ENCODE results near the gene TIGD3.
"Not testable (repeated sequence)": the region's sequence is repeated elsewhere in the genome, so short reads cannot be mapped to it uniquely, and the experiment has no call there.

TIGD3 gene

GRCh38 chr11:65330544-65330943, 24.0 kb upstream of the TIGD3 start:
- Histone ChIP-seq H3K27me3 (ENCODE audit: control insufficient read depth, insufficient read depth, low read length) (no peaks in the 10 kb centered on the region), H3K9ac (ENCODE audit: low read depth, low read length) (no peak overlapping the region), H3K4me3 (ENCODE audit: low read length) (no peak overlapping the region), H3K9me3 (replicated peaks; ENCODE audit: low read length) (no peaks in the 10 kb centered on the region), H3K36me3 (ENCODE audit: insufficient read depth, low read length) (no peaks in the 10 kb centered on the region), H3K4me1 (ENCODE audit: control insufficient read depth, insufficient read depth, low read length) (peaks cover 13% of the 10 kb centered on the region), H3K4me2 (ENCODE audit: low read length) (no peak overlapping the region)

GRCh38 chr11:65332591-65332990, 22.0 kb upstream of the TIGD3 start:
- H3K36me3 ChIP-seq (ENCODE audit: insufficient read depth, low read length); H3K4me2 ChIP-seq (ENCODE audit: low read length); H3K9ac ChIP-seq (ENCODE audit: low read depth, low read length); H3K9me3 ChIP-seq (replicated peaks; ENCODE audit: low read length); H3K4me3 ChIP-seq (ENCODE audit: low read length); H3K27me3 ChIP-seq (ENCODE audit: control insufficient read depth, insufficient read depth, low read length): not testable (repeated sequence)
- peaks cover 14% of the 10 kb centered on the region for H3K4me1 ChIP-seq (ENCODE audit: control insufficient read depth, insufficient read depth, low read length)

GRCh38 chr11:65334696-65335295, 19.8 kb upstream of the TIGD3 start:
- peak overlapping the region; percentile 99 for H3K4me3 ChIP-seq (ENCODE audit: low read length)
- no peaks in the 10 kb centered on the region for H3K27me3 ChIP-seq (ENCODE audit: control insufficient read depth, insufficient read depth, low read length)
- H3K4me2 ChIP-seq (ENCODE audit: low read length): peak overlapping the region; percentile 95
- H3K9ac ChIP-seq (ENCODE audit: low read depth, low read length): peak overlapping the region; percentile 98
- H3K36me3 ChIP-seq (ENCODE audit: insufficient read depth, low read length): peaks cover 12% of the 10 kb centered on the region
- H3K9me3 ChIP-seq (replicated peaks; ENCODE audit: low read length): no peaks in the 10 kb centered on the region
- H3K4me1 ChIP-seq (ENCODE audit: control insufficient read depth, insufficient read depth, low read length): peaks cover 9% of the 10 kb centered on the region

- H3K9me3 ChIP-seq (replicated peaks; ENCODE audit: low read length): no peaks in the 10 kb centered on the region
- H3K27me3 ChIP-seq (ENCODE audit: control insufficient read depth, insufficient read depth, low read length): no peaks in the 10 kb centered on the region
- H3K36me3 ChIP-seq (ENCODE audit: insufficient read depth, low read length): peaks cover 47% of the 10 kb centered on the region
- no peak overlapping the region for H3K9ac ChIP-seq (ENCODE audit: low read depth, low read length)
- peaks cover 6% of the 10 kb centered on the region for H3K4me1 ChIP-seq (ENCODE audit: control insufficient read depth, insufficient read depth, low read length)
- H3K4me3 ChIP-seq (ENCODE audit: low read length): no peak overlapping the region
- H3K4me2 ChIP-seq (ENCODE audit: low read length): no peak overlapping the region
These were observed 15.9 kb upstream of the TIGD3 start for GRCh38 chr11:65338676-65339075.

GRCh38 chr11:65340226-65340625, 14.3 kb upstream of the TIGD3 start:
- Histone ChIP-seq H3K9ac (ENCODE audit: low read depth, low read length) (no peak overlapping the region), H3K36me3 (ENCODE audit: insufficient read depth, low read length) (peaks cover 63% of the 10 kb centered on the region), H3K9me3 (replicated peaks; ENCODE audit: low read length) (no peaks in the 10 kb centered on the region), H3K4me1 (ENCODE audit: control insufficient read depth, insufficient read depth, low read length) (peaks cover 4% of the 10 kb centered on the region), H3K4me2 (ENCODE audit: low read length) (no peak overlapping the region), H3K4me3 (ENCODE audit: low read length) (no peak overlapping the region), H3K27me3 (ENCODE audit: control insufficient read depth, insufficient read depth, low read length) (no peaks in the 10 kb centered on the region)

GRCh38 chr11:65341856-65342255, 12.7 kb upstream of the TIGD3 start:
- Histone ChIP-seq H3K4me1 (ENCODE audit: control insufficient read depth, insufficient read depth, low read length) (no peaks in the 10 kb centered on the region), H3K27me3 (ENCODE audit: control insufficient read depth, insufficient read depth, low read length) (no peaks in the 10 kb centered on the region), H3K4me2 (ENCODE audit: low read length) (no peak overlapping the region), H3K4me3 (ENCODE audit: low read length) (no peak overlapping the region), H3K9ac (ENCODE audit: low read depth, low read length) (no peak overlapping the region), H3K9me3 (replicated peaks; ENCODE audit: low read length) (no peaks in the 10 kb centered on the region), H3K36me3 (ENCODE audit: insufficient read depth, low read length) (peaks cover 78% of the 10 kb centered on the region)

GRCh38 chr11:65351511-65351910, 3.0 kb upstream of the TIGD3 start:
- Histone ChIP-seq H3K27me3 (ENCODE audit: control insufficient read depth, insufficient read depth, low read length) (peaks cover 12% of the 10 kb centered on the region), H3K9me3 (replicated peaks; ENCODE audit: low read length) (no peaks in the 10 kb centered on the region), H3K4me1 (ENCODE audit: control insufficient read depth, insufficient read depth, low read length) (peaks cover 22% of the 10 kb centered on the region), H3K36me3 (ENCODE audit: insufficient read depth, low read length) (peaks cover 46% of the 10 kb centered on the region), H3K4me3 (ENCODE audit: low read length) (no peak overlapping the region), H3K4me2 (ENCODE audit: low read length) (no peak overlapping the region), H3K9ac (ENCODE audit: low read depth, low read length) (no peak overlapping the region)

- Histone ChIP-seq H3K36me3 (ENCODE audit: insufficient read depth, low read length) (peaks cover 43% of the 10 kb centered on the region), H3K27me3 (ENCODE audit: control insufficient read depth, insufficient read depth, low read length) (peaks cover 25% of the 10 kb centered on the region), H3K9ac (ENCODE audit: low read depth, low read length) (no peak overlapping the region), H3K4me3 (ENCODE audit: low read length) (no peak overlapping the region), H3K4me2 (ENCODE audit: low read length) (no peak overlapping the region), H3K4me1 (ENCODE audit: control insufficient read depth, insufficient read depth, low read length) (peaks cover 22% of the 10 kb centered on the region), H3K9me3 (replicated peaks; ENCODE audit: low read length) (no peaks in the 10 kb centered on the region)
These were observed 1.8 kb upstream of the TIGD3 start for GRCh38 chr11:65352783-65353182.

- Histone ChIP-seq H3K36me3 (ENCODE audit: insufficient read depth, low read length) (peaks cover 43% of the 10 kb centered on the region), H3K9ac (ENCODE audit: low read depth, low read length) (no peak overlapping the region), H3K4me2 (ENCODE audit: low read length) (no peak overlapping the region), H3K9me3 (replicated peaks; ENCODE audit: low read length) (no peaks in the 10 kb centered on the region), H3K27me3 (ENCODE audit: control insufficient read depth, insufficient read depth, low read length) (peaks cover 30% of the 10 kb centered on the region), H3K4me3 (ENCODE audit: low read length) (no peak overlapping the region), H3K4me1 (ENCODE audit: control insufficient read depth, insufficient read depth, low read length) (peaks cover 22% of the 10 kb centered on the region)
These were observed 1.2 kb upstream of the TIGD3 start for GRCh38 chr11:65353376-65353775.

GRCh38 chr11:65353900-65354264, 669 bp upstream of the TIGD3 start:
- Histone ChIP-seq H3K4me1 (ENCODE audit: control insufficient read depth, insufficient read depth, low read length) (peaks cover 22% of the 10 kb centered on the region), H3K9ac (ENCODE audit: low read depth, low read length) (peak overlapping the region; percentile 20), H3K4me3 (ENCODE audit: low read length) (peak overlapping the region; percentile 81), H3K4me2 (ENCODE audit: low read length) (peak overlapping the region; percentile 99), H3K27me3 (ENCODE audit: control insufficient read depth, insufficient read depth, low read length) (peaks cover 31% of the 10 kb centered on the region), H3K36me3 (ENCODE audit: insufficient read depth, low read length) (peaks cover 38% of the 10 kb centered on the region), H3K9me3 (replicated peaks; ENCODE audit: low read length) (no peaks in the 10 kb centered on the region)

- Histone ChIP-seq H3K4me2 (ENCODE audit: low read length) (peak overlapping the region; percentile 99), H3K9me3 (replicated peaks; ENCODE audit: low read length) (no peaks in the 10 kb centered on the region), H3K27me3 (ENCODE audit: control insufficient read depth, insufficient read depth, low read length) (peaks cover 31% of the 10 kb centered on the region), H3K4me3 (ENCODE audit: low read length) (peak overlapping the region; percentile 81), H3K4me1 (ENCODE audit: control insufficient read depth, insufficient read depth, low read length) (peaks cover 22% of the 10 kb centered on the region), H3K36me3 (ENCODE audit: insufficient read depth, low read length) (peaks cover 28% of the 10 kb centered on the region), H3K9ac (ENCODE audit: low read depth, low read length) (peak overlapping the region; percentile 46)
These were observed 643 bp downstream of the TIGD3 start for GRCh38 chr11:65355013-65355775.
